GM20000 (cell line): Measurements from ENCODE around the gene CDH8.

ENCODE experiments used
- DNase-seq: peaks from one replicate; pipeline ENCODE4 v3.0.0; 2012; ENCODE audit warnings: low spot score
- TF ChIP-seq, protein P1 (sequence below): IDR thresholded peaks from 2 replicates; pipeline ENCODE4 v1.5.1; 2012; ENCODE audit warnings: mild to moderate bottlenecking, control low read depth; ENCODE audit errors: extremely low read depth, missing control alignments

CDH8 gene

DNA sequence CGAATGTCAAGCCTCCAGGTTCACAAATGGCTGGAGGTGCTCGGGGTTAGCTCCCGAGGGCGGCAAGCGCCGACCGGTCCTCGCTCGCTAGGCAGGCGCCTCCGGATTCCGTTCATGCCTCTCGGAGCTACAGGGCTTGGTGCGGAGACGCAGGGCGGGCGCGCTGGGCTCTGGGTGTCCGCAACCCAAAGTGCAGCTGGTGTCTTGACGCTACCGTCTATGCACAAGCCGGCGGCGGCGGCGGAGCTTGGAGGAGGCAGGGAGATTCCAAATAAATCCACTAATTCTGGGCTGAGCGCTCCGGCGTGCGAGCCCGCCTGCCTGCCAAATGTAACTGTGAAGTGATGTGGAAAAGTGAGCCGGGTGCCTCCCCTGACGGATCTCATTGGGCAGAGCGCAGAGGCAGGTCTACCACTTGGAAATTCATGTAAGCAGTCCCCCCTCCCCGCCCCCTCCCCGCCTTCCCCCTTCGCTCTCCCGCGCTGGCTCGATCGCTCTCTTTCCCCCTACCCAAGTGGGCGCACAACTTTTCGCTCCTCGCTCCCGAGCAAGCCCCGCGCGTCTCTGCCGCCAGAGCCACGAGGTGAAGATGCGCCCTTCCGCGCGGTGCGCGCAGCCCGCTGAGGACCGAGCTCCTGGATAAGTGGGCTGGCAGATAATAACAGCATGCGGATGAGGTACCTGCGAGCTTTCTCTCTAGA, at the start of gene CDH8:
CDH8 (minus strand) TSS at position 338 of the 701 bp plus-strand sequence. CDS start 15,035 bp downstream, outside the sequence.
- DNase-seq: no peak
- TF ChIP-seq, protein P1, sequence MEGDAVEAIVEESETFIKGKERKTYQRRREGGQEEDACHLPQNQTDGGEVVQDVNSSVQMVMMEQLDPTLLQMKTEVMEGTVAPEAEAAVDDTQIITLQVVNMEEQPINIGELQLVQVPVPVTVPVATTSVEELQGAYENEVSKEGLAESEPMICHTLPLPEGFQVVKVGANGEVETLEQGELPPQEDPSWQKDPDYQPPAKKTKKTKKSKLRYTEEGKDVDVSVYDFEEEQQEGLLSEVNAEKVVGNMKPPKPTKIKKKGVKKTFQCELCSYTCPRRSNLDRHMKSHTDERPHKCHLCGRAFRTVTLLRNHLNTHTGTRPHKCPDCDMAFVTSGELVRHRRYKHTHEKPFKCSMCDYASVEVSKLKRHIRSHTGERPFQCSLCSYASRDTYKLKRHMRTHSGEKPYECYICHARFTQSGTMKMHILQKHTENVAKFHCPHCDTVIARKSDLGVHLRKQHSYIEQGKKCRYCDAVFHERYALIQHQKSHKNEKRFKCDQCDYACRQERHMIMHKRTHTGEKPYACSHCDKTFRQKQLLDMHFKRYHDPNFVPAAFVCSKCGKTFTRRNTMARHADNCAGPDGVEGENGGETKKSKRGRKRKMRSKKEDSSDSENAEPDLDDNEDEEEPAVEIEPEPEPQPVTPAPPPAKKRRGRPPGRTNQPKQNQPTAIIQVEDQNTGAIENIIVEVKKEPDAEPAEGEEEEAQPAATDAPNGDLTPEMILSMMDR: no peak

- no peak for DNase-seq
- TF ChIP-seq, protein P1: no peak
These were observed 43.0 kb upstream of the CDH8 start for GRCh38 chr16:62079236-62079635.

- DNase-seq: peak; percentile 6
- TF ChIP-seq, protein P1: no peak
These were observed 41.8 kb upstream of the CDH8 start for GRCh38 chr16:62077998-62078397.

- TF ChIP-seq, protein P1: no peak
- no peak for DNase-seq
These were observed 40.6 kb upstream of the CDH8 start for GRCh38 chr16:62076886-62077285.

GRCh38 chr16:62068747-62069146, 32.5 kb upstream of the CDH8 start:
- DNase-seq: no peak
- TF ChIP-seq, protein P1: no peak

DNA sequence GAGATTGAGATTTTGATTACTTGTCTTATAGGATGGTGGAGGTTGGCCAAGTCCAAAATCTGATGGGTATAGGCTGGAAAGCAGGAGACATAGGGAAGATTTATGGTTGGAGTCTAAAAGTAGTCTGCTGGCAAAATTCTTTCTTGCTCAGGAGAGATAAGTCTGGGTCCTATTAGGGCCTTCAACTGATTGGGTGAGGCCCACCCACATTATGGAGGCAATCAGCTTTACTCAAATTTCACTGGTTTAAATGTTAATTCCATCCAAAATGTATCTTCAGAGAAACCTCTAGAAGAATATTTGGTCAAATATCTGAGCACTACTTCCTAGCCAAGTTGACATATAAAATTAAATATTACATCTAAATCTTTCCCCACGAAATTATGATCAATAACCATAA, 31.7 kb upstream of the CDH8 start:
- TF ChIP-seq, protein P1: no peak

DNA sequence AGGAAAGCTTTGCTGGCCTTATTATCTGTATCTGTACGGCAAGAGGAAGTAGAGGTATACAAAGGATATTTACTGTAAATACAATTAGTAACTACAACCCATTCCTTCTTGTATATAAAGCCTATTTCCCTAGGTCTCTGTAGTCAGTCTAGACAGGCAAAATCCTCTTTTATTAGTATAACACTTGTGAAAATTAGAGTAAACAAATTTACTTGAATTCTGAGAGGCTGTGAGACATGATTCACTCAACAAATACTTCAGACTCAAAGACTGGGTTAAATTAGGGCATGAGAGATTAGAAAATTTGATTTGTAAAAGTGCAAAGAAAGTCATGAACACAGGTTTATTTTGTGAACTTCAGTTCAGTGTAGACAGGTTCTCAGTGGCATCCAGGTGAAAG, 30.9 kb upstream of the CDH8 start:
- TF ChIP-seq, protein P1: no peak
- DNase-seq: no peak

More for the DNA sequence above, 31.7 kb upstream of the CDH8 start:
- DNase-seq: no peak
